ENCODE results near the gene RAD51B. TPM values are rescaled to one million over a fixed set of nuclear protein-coding genes. Genes with fewer than 3 reads are reported as not detected.
"Not testable (repeated sequence)": the region's sequence is repeated elsewhere in the genome, so short reads cannot be mapped to it uniquely, and the experiment has no call there.

The RAD51B gene
- total RNA-seq, 2 experiments from 2014 or later = 43.6 to 50.7 TPM

DNA sequence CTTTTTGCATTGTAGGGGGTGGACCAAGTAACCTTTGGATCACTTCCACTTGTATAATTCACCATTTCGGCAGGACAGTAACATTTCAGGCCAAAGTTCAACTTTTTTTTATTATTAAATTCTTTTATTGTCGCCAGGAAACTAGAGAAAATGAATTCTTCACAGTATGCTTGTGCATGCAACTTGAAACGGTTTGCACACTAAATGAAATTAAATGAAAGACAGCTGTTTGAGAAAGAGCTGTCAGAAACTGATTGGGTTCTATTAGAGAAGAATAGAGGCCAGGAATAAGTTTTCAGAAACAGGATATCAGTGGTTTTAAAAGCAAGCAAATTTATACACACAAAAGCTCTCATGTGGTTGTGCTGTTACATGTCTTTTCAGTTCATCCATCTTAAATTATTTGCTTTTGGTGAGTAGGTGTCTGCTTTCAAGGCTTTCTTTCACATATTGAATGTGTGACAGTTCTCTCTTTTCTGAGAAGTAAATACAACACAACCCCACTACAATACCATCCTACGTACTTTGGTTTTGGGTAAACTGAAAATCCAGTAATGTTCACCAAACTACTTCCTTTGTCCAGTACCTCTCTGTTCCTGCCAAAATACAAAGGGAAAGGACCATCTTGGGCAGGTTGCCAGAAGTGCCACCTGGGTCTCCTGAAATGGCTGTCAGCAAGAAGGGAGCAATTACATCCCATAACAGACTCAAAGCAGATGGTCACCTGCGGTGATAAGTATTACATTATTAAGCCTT lies 291.7 kb downstream of the RAD51B start:
- ATAC-seq (ENCODE audit: low read depth) = no peak
- DNase-seq = no peak
- Mint-ChIP-seq H3K4me3 (no peak overlapping the region), H3K27ac (no peak overlapping the region), H3K9me3 (no peaks in the 10 kb centered on the region), H3K27me3 (no peaks in the 10 kb centered on the region), H3K36me3 (peaks cover 3% of the 10 kb centered on the region), H3K4me1 (peaks cover 11% of the 10 kb centered on the region)
- POLR2A ChIA-PET = no interaction called here

DNA sequence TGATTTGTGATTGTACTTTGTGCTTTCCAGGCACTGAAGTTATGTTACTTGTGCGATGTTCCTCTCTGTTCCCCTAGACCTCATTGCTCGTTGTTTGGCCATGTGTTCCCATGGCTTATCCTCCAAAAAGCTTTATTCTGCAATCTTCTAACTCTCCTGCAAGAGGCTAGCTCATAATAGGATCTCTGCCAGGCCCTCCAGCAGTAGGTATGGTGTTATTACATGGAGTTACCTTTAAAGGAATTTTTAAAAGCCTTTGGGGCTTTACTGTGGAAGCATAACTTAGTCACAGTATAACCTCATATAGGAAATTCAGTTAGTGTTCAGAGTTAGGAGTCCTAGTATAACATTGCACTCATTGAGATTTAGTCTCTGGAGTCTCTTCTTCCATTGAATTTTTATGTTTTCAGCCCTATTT lies 292.3 kb downstream of the RAD51B start:
- H3K4me1 Mint-ChIP-seq = peaks cover 11% of the 10 kb centered on the region
- ATAC-seq (ENCODE audit: low read depth) = no peak

DNA sequence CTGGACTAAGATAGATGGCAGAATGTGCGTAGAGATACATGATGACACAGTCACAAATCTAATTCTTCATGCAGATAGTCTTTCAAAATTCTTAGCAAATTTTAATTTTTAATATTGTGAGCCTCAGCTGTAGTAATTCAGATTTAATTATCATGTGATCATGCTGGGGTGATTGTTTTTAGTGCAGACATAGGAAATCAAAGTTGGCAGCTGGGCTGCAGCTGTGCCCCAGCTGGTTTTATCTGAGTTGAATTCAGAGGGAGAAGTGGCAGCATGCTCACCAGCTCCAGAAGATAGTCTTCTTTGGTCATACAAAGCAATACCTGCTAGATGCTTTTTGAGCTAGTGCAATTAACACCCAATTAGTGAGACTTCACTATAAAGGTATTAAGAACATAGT lies 292.9 kb downstream of the RAD51B start:
- Mint-ChIP-seq H3K27me3 (no peaks in the 10 kb centered on the region), H3K27ac (no peak overlapping the region), H3K36me3 (peaks cover 3% of the 10 kb centered on the region), H3K4me1 (peaks cover 11% of the 10 kb centered on the region), H3K4me3 (no peak overlapping the region), H3K9me3 (no peaks in the 10 kb centered on the region)
- POLR2A ChIA-PET = no interaction called here
- DNase-seq = no peak
- ATAC-seq (ENCODE audit: low read depth) = no peak

More for the DNA sequence above, 292.3 kb downstream of the RAD51B start:
- POLR2A ChIA-PET = no interaction called here
- H3K9me3 Mint-ChIP-seq = no peaks in the 10 kb centered on the region
- no peak for DNase-seq
- H3K27ac Mint-ChIP-seq = no peak overlapping the region
- no peak overlapping the region for H3K4me3 Mint-ChIP-seq
- H3K36me3 Mint-ChIP-seq = peaks cover 3% of the 10 kb centered on the region
- no peaks in the 10 kb centered on the region for H3K27me3 Mint-ChIP-seq

DNA sequence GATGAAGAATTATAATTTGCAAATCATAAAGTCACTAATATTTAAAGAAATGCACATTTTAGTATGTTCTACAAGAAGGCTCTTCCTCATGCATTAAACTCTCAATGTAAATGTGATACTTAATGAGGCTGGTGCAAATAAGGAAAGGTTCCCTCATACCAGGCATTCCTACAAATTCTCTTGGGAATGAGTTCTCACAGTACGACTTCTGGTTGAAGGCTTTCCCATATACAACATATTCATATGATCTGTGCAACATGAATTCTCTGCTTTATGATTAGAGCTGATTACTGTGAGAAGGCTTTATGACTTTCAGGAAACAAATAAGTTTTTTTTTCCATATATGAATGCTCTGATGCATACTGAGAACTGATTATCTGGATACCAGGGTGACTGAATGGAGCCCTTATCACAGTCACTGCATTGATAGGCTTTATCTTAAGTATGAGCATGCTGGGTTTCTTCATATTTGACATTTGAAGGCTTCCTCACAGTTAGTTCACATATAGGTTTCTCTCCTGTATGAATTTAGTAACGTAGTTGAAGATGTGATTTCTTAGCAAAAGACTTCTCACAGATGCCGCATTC lies 293.9 kb downstream of the RAD51B start:
- POLR2A ChIA-PET = no interaction called here
- Mint-ChIP-seq H3K9me3 (no peaks in the 10 kb centered on the region), H3K36me3 (peaks cover 3% of the 10 kb centered on the region), H3K4me3 (no peak overlapping the region), H3K27me3 (no peaks in the 10 kb centered on the region), H3K4me1 (peaks cover 11% of the 10 kb centered on the region), H3K27ac (no peak overlapping the region)
- DNase-seq (no peak), ATAC-seq (ENCODE audit: low read depth) (no peak)

DNA sequence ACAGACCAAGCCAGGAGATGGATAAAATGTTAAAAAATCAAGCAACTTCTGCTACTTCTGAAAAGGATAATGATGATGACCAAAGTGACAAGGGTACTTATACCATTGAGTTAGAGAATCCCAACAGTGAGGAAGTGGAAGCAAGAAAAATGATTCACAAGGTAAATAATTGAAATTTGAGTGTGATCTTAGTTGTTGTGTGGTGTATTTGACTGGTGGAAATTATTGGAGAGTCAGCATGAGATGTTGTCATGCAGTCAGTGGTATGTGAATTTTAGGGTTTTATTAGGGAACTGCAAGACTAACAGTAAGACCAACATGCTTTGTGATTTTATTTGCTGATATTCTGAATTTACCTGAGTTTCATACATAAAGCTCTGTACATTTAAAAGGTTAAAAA lies 296.4 kb downstream of the RAD51B start:
- H3K9me3 Mint-ChIP-seq; H3K27me3 Mint-ChIP-seq; H3K4me3 Mint-ChIP-seq; H3K4me1 Mint-ChIP-seq; DNase-seq; H3K27ac Mint-ChIP-seq; H3K36me3 Mint-ChIP-seq; ATAC-seq (ENCODE audit: low read depth); POLR2A ChIA-PET: not testable (repeated sequence)

DNA sequence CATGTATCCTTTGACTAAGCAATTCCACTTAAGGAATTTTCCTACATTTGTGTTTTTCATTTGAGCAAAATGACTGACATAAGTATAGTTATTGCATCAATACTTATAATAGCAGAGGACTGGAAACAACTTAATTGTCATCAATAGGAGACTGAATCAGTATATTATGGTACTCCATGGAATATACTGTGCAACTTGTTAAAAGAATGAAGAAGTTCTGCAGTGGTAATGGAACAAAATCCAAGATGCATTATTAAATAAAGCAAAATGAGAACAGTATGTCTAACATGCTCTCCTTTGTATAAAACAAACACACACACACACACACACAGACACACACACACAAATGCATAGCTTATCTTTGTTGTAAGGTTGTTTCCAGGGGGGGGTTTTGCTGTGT lies 303.1 kb downstream of the RAD51B start:
- POLR2A ChIA-PET = no interaction called here
- no peaks in the 10 kb centered on the region for H3K4me1 Mint-ChIP-seq

DNA sequence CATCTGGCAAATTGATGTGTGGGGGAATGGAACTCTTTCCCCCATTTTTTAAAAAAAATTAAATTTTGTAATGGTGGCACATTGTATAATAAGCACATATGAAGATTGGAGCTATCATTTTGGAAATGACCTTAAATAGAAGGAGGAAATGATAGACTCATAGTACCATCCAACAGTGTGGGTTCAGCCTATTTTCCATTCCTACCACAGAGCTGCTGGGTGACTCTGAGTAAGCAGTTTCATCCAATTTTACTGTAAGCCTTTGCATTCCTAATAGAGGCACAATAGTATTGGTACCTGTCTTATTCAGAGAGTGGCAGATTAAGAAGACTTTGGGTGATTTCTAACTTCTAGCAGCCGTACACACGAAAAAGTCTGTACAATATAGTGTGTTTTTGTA lies 304.5 kb downstream of the RAD51B start:
- H3K27ac Mint-ChIP-seq = no peak overlapping the region
- no peaks in the 10 kb centered on the region for H3K27me3 Mint-ChIP-seq
- ATAC-seq (ENCODE audit: low read depth) = no peak
- no peak for DNase-seq
- H3K4me1 Mint-ChIP-seq = no peaks in the 10 kb centered on the region
- peaks cover 2% of the 10 kb centered on the region for H3K9me3 Mint-ChIP-seq
- H3K36me3 Mint-ChIP-seq = peaks cover 3% of the 10 kb centered on the region
- POLR2A ChIA-PET = no interaction called here
- H3K4me3 Mint-ChIP-seq = no peak overlapping the region

More for the DNA sequence above, 303.1 kb downstream of the RAD51B start:
- no peak for DNase-seq
- peaks cover 5% of the 10 kb centered on the region for H3K36me3 Mint-ChIP-seq
- no peak for ATAC-seq (ENCODE audit: low read depth)
- H3K4me3 Mint-ChIP-seq = no peak overlapping the region
- peaks cover 2% of the 10 kb centered on the region for H3K9me3 Mint-ChIP-seq
- H3K27ac Mint-ChIP-seq = no peak overlapping the region
- H3K27me3 Mint-ChIP-seq = no peaks in the 10 kb centered on the region

DNA sequence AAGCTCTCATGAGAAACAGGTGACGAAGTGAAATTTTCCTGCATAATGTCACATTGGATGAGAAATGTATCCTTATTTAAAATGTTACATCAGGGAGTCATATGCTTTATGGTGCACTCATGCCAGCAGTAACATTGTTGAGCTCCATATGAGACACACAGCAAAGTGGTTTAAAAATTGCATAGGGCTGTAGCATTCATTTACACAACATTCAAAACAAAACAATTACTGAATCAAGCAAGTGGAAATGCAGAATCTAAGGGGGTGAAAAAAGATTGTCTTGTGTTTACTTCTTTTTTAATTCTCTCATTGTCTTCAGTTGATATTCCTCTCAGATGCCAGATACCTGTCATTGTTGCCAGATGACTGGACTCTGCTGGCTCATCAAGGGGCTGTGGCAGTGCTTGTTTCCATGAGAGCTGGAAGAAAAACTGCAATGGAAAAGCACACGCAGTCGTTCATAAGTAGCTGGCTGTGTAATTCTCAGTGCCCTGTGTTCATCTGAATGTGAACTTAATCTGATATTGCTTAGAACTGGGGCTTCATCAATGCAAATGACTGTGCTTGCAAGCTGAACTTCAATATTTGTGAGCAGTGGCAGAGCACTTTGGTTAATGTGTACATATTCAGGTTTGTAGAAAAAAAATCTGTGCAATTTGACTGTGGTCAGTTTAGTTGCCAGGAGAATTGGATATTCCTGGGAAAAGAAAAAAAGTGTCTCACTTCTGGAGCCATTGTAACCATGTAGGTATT lies 305.6 kb downstream of the RAD51B start:
- Mint-ChIP-seq H3K4me3 (no peak overlapping the region), H3K9me3 (peaks cover 2% of the 10 kb centered on the region), H3K27ac (peak overlapping the region; percentile 36), H3K4me1 (no peaks in the 10 kb centered on the region), H3K27me3 (no peaks in the 10 kb centered on the region), H3K36me3 (peaks cover 3% of the 10 kb centered on the region)
- POLR2A ChIA-PET = no interaction called here
- DNase-seq (no peak), ATAC-seq (ENCODE audit: low read depth) (no peak)

DNA sequence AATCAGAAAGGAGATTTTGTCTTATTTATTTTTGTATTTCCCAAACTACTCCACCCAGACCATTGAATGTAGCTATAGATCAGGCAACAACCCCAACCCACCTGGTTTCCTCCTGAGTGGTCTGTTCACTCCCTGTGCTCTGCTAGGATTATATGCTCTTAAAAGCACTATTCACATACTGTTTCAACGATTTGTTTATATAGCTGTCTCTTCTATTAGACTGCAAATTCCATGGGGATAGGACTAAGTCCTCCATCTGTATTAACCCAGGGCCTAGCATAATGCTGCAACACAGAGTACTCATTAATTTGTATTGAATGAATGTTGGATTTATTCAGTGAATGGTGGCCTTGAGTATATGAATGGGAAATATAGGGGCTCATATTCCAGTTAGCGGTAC lies 307.6 kb downstream of the RAD51B start:
- Mint-ChIP-seq H3K9me3 (no peaks in the 10 kb centered on the region), H3K4me3 (no peak overlapping the region), H3K27me3 (no peaks in the 10 kb centered on the region), H3K36me3 (peaks cover 2% of the 10 kb centered on the region), H3K27ac (no peak overlapping the region), H3K4me1 (no peaks in the 10 kb centered on the region)
- POLR2A ChIA-PET = no interaction called here
- ATAC-seq (ENCODE audit: low read depth) = no peak
- DNase-seq = no peak

DNA sequence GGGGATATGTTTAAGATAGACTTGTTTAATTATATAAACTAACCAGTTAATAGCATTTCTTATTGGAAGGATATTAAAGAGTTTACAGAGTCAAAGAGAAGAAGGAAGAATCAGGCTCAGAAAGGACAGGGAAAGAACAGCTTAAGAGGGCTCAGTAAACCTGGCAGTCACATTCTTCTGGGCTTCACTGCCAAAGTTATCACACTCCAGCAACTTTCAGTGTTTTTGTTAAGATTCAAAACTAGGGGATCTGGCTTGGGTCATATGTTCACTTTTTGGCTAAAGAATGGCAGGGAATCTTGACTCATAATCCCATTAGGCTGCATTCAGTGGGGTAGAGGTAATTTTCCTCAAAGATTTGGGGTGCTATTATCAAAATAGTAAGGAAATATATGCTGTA lies 312.3 kb downstream of the RAD51B start:
- POLR2A ChIA-PET = no interaction called here
- Mint-ChIP-seq H3K27ac (no peak overlapping the region), H3K27me3 (no peaks in the 10 kb centered on the region), H3K4me1 (no peaks in the 10 kb centered on the region), H3K4me3 (no peak overlapping the region), H3K9me3 (peaks cover 2% of the 10 kb centered on the region), H3K36me3 (no peaks in the 10 kb centered on the region)
- DNase-seq (no peak), ATAC-seq (ENCODE audit: low read depth) (no peak)

DNA sequence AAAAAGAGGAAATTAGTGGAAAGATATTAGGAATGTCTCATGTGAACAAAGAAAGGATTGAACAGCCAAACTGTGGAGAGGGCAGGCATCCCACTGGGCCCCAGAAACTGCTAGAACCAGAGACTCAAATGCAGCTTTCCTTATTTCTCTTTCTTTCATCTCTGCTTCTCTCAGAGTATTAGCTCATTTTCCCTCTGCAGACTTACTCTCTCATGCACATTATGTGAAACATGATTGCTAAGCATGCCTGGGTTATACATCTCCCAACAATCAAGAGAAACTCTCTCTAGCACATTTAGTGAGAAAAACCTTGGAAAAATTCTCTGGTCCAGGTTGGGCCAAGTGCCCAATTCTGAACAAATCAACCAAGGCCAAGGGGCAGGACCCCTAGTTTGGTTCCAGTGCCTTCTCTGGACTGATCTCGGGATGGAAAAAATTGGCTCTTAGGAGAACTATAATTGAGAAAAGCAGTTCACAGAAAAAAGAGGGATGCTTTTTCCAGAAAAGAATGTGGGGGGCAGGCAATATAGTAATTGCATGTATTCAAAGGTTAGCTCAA lies 313.1 kb downstream of the RAD51B start:
- no peaks in the 10 kb centered on the region for H3K36me3 Mint-ChIP-seq
- no peak for ATAC-seq (ENCODE audit: low read depth)
- no peak overlapping the region for H3K4me3 Mint-ChIP-seq
- DNase-seq = no peak
- H3K27me3 Mint-ChIP-seq = no peaks in the 10 kb centered on the region
- H3K4me1 Mint-ChIP-seq = no peaks in the 10 kb centered on the region
- H3K27ac Mint-ChIP-seq = no peak overlapping the region
- peaks cover 2% of the 10 kb centered on the region for H3K9me3 Mint-ChIP-seq
- POLR2A ChIA-PET = no interaction called here

DNA sequence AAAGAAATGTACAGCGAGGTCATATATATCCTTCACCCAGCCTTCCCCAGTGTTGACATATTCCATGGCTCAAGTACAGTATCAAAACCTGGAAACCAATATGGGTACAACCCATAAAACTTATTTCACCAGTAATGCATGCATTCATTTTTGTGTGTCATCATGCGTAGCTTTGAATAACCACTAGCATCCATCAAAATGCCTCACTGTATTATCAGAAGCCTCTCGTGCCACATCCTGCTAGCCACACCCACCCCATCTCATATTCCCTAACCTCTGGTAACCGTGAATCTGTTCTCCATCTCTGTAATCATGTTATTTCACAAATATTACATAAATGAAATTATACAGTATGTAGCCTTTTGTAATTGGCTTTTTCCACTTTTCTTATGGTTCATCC lies 314.3 kb downstream of the RAD51B start:
- Mint-ChIP-seq H3K9me3 (peaks cover 2% of the 10 kb centered on the region), H3K36me3 (no peaks in the 10 kb centered on the region), H3K27ac (no peak overlapping the region), H3K4me1 (no peaks in the 10 kb centered on the region), H3K27me3 (no peaks in the 10 kb centered on the region), H3K4me3 (no peak overlapping the region)
- ATAC-seq (ENCODE audit: low read depth) = no peak
- POLR2A ChIA-PET = no interaction called here
- no peak for DNase-seq

DNA sequence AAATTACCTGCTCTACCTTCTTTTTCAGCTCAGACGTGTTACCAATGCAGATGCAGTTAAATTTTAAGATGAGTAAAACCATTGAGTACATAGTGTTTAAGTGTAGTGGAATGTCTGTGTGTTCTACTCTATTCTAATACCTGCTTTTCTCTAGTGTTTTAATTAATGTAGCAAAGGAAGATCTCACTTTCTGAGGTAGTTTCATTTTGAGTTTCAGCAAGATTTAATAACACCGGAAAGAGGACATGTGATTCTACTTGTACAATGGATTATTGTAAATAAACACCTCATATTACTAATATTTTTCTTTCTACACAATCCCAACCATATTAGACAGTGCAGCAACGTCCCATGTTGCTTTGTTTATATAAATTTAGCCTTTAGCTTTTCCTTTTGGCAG lies 315.4 kb downstream of the RAD51B start:
- POLR2A ChIA-PET = no interaction called here
- Mint-ChIP-seq H3K9me3 (peaks cover 2% of the 10 kb centered on the region), H3K4me3 (no peak overlapping the region), H3K36me3 (peaks cover 3% of the 10 kb centered on the region), H3K4me1 (no peaks in the 10 kb centered on the region), H3K27me3 (no peaks in the 10 kb centered on the region), H3K27ac (no peak overlapping the region)
- ATAC-seq (ENCODE audit: low read depth) (no peak), DNase-seq (no peak)

DNA sequence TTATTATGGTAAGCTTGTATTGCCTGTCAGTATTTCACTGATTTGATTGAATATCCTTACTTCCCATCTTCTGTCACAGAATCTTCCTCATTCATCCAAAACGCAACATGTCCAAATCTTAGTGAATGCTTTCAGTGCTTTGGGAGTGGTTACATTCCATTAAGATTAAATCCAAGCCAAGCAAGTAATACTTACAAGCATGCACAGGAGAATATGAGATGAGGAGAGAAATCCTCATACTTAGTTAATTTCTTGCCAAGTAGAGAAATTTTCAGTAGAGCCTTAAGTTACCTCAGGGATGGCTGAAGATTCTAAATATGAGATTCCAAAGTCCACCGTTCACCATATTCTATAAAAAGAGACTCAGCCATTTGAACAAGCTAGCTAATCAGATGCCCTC lies 316.0 kb downstream of the RAD51B start:
- Mint-ChIP-seq H3K4me3 (no peak overlapping the region), H3K27me3 (no peaks in the 10 kb centered on the region), H3K27ac (no peak overlapping the region), H3K4me1 (no peaks in the 10 kb centered on the region), H3K36me3 (peaks cover 7% of the 10 kb centered on the region), H3K9me3 (peaks cover 2% of the 10 kb centered on the region)
- DNase-seq = no peak
- POLR2A ChIA-PET = no interaction called here
- no peak for ATAC-seq (ENCODE audit: low read depth)
